NB4 (cell line): ENCODE results near the gene RNF217.

Source experiments
- DNase-seq: peaks from one replicate; pipeline ENCODE4 v3.0.0; 2010; ENCODE audit warnings: low read depth
- H3K4me3 ChIP-seq: one replicate; pipeline ENCODE4 v1.5.1; 2011; ENCODE audit warnings: mild to moderate bottlenecking, low read depth, low read length, moderate library complexity
- CTCF ChIP-seq: IDR thresholded peaks from one replicate; pipeline ENCODE4 v1.5.1; 2012; ENCODE audit warnings: low read depth, low read length
- MAX ChIP-seq: IDR thresholded peaks from 2 replicates; pipeline ENCODE4 v1.6.1; 2011; ENCODE audit warnings: low read depth, low read length
- MYC ChIP-seq: IDR thresholded peaks from 2 replicates; pipeline ENCODE4 v1.6.1; 2011; ENCODE audit warnings: low read depth, low read length
- POLR2A ChIP-seq: IDR thresholded peaks from 2 replicates; pipeline ENCODE4 v1.6.1; 2011; ENCODE audit warnings: mild to moderate bottlenecking; ENCODE audit not compliant: insufficient read length; ENCODE audit errors: extremely low read depth

RNF217 gene

GRCh38 chr6:124989136-124989983 is 27.1 kb downstream of the RNF217 start:
- no peak for DNase-seq
- H3K4me3 ChIP-seq = no peak overlapping the region
- TF ChIP-seq MYC = no peak
- no peak for TF ChIP-seq CTCF
- no peak for TF ChIP-seq POLR2A
- no peak for TF ChIP-seq MAX

GRCh38 chr6:124990988-124991387 is 28.8 kb downstream of the RNF217 start:
- H3K4me3 ChIP-seq = no peak overlapping the region
- DNase-seq = no peak

GRCh38 chr6:124991764-124992295 is 29.6 kb downstream of the RNF217 start:
- no peak for DNase-seq
- TF ChIP-seq MAX = no peak
- TF ChIP-seq MYC = no peak
- TF ChIP-seq CTCF = no peak
- no peak for TF ChIP-seq POLR2A
- H3K4me3 ChIP-seq = no peak overlapping the region

More at GRCh38 chr6:124990988-124991387, 28.8 kb downstream of the RNF217 start:
- TF ChIP-seq POLR2A (no peak), MYC (no peak), MAX (no peak), CTCF (no peak)

- TF ChIP-seq MYC (no peak), POLR2A (no peak), CTCF (no peak)
- H3K4me3 ChIP-seq = no peak overlapping the region
- no peak for DNase-seq
Measured at GRCh38 chr6:124993327-124993726, 31.1 kb downstream of the RNF217 start.

- no peak for DNase-seq
- TF ChIP-seq CTCF = no peak
- no peak for TF ChIP-seq MAX
- TF ChIP-seq POLR2A = no peak
- TF ChIP-seq MYC = no peak
Measured at GRCh38 chr6:124994648-124995047, 32.4 kb downstream of the RNF217 start.

More at GRCh38 chr6:124994648-124995047, 32.4 kb downstream of the RNF217 start:
- no peak overlapping the region for H3K4me3 ChIP-seq
